Right lobe of liver (tissue), 4 donors: ENCODE results near the gene UGT1A10.

Source experiments
- POLR2A ChIP-seq: fragments of 450-650 bp; IDR thresholded peaks from one replicate; pipeline ENCODE4 v1.6.1; 2017; ENCODE audit warnings: antibody characterized with exemption, mild to moderate bottlenecking
- TF ChIP-seq, protein P1 (sequence below), 4 donors: fragments of 200-600 bp in 3 of 4; fragments of 450-650 bp in 1 of 4; IDR thresholded peaks; one replicate each; pipeline versions ENCODE4 v1.5.1 to v1.8.0; 2016 to 2022; ENCODE audit warnings: antibody characterized with exemption in 4 of 4, mild to moderate bottlenecking in 2 of 4
- donor health status: DM: no; HTN: no; CAD: no.
- donor health status: DM: no; HTN: no; CAD: no.
- donor health status: DM: no; HTN: yes; CAD: no.

DNA sequence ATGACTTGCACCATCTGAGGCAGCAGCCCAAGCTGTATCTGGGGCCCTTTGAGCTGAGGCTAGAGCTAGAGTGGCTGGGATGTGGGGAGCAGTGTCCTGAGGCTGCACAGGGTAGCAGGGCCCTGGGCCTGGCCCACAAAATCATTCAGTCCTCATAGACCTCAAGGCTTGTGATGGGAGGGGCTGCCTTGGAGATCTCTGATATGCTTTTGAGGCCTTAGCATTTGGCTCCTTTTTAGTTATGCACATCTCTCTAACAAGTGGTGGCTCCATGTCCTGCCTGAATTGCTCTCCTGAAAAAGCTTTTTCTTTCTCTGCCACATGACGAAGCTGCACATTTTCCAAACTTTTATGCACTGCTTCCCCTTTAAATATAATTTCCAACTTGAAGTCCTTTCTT lies 30.6 kb upstream of the UGT1A10 start:
- TF ChIP-seq POLR2A: no peak
- TF ChIP-seq, protein P1, sequence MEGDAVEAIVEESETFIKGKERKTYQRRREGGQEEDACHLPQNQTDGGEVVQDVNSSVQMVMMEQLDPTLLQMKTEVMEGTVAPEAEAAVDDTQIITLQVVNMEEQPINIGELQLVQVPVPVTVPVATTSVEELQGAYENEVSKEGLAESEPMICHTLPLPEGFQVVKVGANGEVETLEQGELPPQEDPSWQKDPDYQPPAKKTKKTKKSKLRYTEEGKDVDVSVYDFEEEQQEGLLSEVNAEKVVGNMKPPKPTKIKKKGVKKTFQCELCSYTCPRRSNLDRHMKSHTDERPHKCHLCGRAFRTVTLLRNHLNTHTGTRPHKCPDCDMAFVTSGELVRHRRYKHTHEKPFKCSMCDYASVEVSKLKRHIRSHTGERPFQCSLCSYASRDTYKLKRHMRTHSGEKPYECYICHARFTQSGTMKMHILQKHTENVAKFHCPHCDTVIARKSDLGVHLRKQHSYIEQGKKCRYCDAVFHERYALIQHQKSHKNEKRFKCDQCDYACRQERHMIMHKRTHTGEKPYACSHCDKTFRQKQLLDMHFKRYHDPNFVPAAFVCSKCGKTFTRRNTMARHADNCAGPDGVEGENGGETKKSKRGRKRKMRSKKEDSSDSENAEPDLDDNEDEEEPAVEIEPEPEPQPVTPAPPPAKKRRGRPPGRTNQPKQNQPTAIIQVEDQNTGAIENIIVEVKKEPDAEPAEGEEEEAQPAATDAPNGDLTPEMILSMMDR (IDR thresholded peaks at IDR 0.05): no peak
